Stimulated activated effector memory CD8-positive, alpha-beta T cell treated with anti-CD3 and anti-CD28 coated beads, Interleukin-12 subunit alpha, Interleukin-12 subunit beta, amount 100 ng/mL, for 72 hours (primary cell): ENCODE data around the gene CAB39.
"Not testable (repeated sequence)": the region's sequence is repeated elsewhere in the genome, so short reads cannot be mapped to it uniquely, and the experiment has no call there.

ENCODE experiments used
- ATAC-seq: fragments of 150-1000 bp; cut with Tn5 transposase; 2 replicates; pipeline ENCODE4 v1.10.0; 2021
- DNase-seq, 2 donors: peaks; one replicate each; pipeline ENCODE4 v3.0.0; 2021 to 2022; ENCODE audit warnings: low spot score in 2 of 2
- H3K27ac Mint-ChIP-seq: one replicate; pipeline ENCODE4 v1.8.0; 2022; ENCODE audit warnings: mild to moderate bottlenecking, mixed read lengths
- H3K36me3 Mint-ChIP-seq: one replicate; pipeline ENCODE4 v1.8.0; 2022; ENCODE audit warnings: mild to moderate bottlenecking, mixed read lengths
- H3K4me1 Mint-ChIP-seq: one replicate; pipeline ENCODE4 v1.8.0; 2022; ENCODE audit warnings: mixed read lengths
- H3K4me3 Mint-ChIP-seq: one replicate; pipeline ENCODE4 v1.8.0; 2022; ENCODE audit warnings: mild to moderate bottlenecking, mixed read lengths
- H3K9me3 Mint-ChIP-seq: one replicate; pipeline ENCODE4 v1.8.0; 2022; ENCODE audit warnings: mixed read lengths

Gene CAB39

DNA sequence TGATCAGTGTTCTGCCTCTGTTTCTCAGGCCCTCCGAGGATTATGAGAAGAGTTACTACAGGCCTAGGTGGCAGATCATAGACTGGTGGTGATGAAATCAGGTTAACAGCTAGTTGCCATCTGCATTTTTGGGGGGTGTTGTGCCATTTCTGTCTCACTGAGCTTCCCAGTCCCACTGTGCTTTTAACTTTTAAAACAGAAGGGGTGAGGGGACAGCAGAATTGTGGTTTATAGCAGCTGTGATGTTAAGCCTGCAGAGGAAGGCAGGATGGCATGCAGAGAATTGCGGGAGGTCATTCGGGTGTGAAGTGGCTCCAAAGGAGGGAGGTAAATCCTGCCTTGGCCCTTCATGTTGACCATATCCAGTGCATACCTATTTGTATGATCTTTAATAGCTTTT, 5.0 kb downstream of the CAB39 start:
- peaks cover 60% of the 10 kb centered on the region for H3K4me1 Mint-ChIP-seq
- H3K36me3 Mint-ChIP-seq = peaks cover 71% of the 10 kb centered on the region
- peak overlapping the region; percentile 27 for H3K4me3 Mint-ChIP-seq
- ATAC-seq (no peak), DNase-seq (no peak)
- no peaks in the 10 kb centered on the region for H3K9me3 Mint-ChIP-seq
- peak overlapping the region; percentile 76 for H3K27ac Mint-ChIP-seq

DNA sequence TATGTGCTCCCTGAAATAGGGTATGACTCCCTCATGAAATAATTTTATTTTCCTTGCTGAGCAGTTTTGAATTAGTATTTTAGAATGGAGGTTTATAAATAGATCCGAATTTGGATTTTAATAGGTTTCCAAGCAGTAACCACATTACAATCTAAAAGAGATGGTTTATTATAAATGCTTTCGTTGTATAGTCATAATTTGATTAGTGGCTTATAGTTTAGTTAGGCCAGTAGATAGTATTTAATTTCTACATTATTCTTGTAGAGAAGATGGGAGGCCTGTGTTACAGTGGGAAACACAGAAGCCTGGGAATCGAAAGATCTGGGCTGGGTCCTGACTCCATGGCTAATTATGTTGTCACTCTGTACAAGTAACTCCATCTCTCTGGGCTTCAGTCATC, 6.7 kb downstream of the CAB39 start:
- Mint-ChIP-seq H3K36me3 (peaks cover 74% of the 10 kb centered on the region), H3K27ac (no peak overlapping the region), H3K9me3 (no peaks in the 10 kb centered on the region), H3K4me1 (peaks cover 70% of the 10 kb centered on the region), H3K4me3 (no peak overlapping the region)
- no peak for DNase-seq
- ATAC-seq = no peak

DNA sequence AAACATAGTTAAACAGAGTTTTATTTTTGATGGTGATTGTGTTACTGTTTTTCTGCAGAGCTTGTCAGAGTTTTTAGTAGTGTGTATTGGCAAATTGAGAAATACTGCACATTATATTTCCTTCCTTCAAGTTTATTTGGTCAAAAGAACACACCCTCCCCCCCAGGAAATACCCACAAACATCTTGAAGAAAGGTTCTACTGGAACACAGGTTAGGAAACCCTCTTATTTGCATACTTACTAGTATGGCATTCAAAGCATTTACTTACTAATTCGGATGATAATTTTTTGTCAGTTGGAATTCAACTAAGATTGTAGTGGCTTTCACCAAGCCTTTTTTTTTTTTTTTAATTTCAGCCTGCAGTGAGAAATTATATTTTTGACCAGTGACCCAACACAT, 9.1 kb downstream of the CAB39 start:
- Mint-ChIP-seq H3K9me3 (no peaks in the 10 kb centered on the region), H3K27ac (peak overlapping the region; percentile 23), H3K36me3 (peaks cover 76% of the 10 kb centered on the region), H3K4me1 (peaks cover 59% of the 10 kb centered on the region), H3K4me3 (no peak overlapping the region)
- ATAC-seq (no peak), DNase-seq (no peak)

DNA sequence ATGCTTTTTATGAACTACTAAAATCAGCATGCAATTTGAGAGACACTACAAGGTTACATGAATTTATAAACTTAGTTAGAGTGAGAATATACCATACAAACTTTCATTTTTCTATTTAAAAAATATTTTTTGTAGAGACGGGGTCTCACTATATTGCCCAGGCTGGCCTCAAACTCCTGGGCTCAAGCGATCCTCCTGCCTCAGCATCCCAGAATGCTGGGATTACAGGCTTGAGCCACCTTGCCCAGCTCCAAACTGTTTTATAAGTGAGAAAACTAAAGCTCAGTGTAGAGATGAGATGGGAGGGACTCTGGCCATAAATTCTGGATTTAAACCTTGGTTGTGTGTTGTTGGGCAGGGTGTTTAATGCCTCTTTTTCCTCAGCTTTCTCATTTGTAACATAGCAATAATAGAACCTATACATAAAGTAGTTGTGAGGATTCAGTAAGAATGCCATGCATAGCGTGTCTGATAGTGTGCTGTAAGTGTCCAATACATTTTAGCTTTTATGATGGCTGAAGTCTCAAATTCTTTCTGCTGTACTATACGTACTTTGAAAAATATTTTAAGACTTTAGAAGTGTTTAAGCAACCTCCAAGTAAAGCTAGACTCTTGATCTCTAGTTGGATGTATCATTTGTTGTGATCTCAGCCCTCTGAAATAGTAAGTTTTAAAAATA, 9.7 kb downstream of the CAB39 start:
- DNase-seq = no peak
- Mint-ChIP-seq H3K27ac (peak overlapping the region; percentile 23), H3K36me3 (peaks cover 71% of the 10 kb centered on the region), H3K4me3 (no peak overlapping the region), H3K9me3 (no peaks in the 10 kb centered on the region), H3K4me1 (peaks cover 61% of the 10 kb centered on the region)
- no peak for ATAC-seq

- peaks cover 51% of the 10 kb centered on the region for H3K4me1 Mint-ChIP-seq
- ATAC-seq = peak; percentile 68
These were observed 10.7 kb downstream of the CAB39 start for GRCh38 chr2:230723363-230723762.

GRCh38 chr2:230724957-230725356, 12.3 kb downstream of the CAB39 start:
- DNase-seq, H3K9me3 Mint-ChIP-seq, H3K27ac Mint-ChIP-seq, ATAC-seq, H3K4me3 Mint-ChIP-seq: not testable (repeated sequence)
- H3K36me3 Mint-ChIP-seq = peaks cover 76% of the 10 kb centered on the region
- peaks cover 44% of the 10 kb centered on the region for H3K4me1 Mint-ChIP-seq

More at GRCh38 chr2:230723363-230723762, 10.7 kb downstream of the CAB39 start:
- Mint-ChIP-seq H3K27ac (peak overlapping the region; percentile 81), H3K9me3 (no peaks in the 10 kb centered on the region), H3K36me3 (peaks cover 74% of the 10 kb centered on the region), H3K4me3 (peak overlapping the region; percentile 57)
- no peak for DNase-seq

DNA sequence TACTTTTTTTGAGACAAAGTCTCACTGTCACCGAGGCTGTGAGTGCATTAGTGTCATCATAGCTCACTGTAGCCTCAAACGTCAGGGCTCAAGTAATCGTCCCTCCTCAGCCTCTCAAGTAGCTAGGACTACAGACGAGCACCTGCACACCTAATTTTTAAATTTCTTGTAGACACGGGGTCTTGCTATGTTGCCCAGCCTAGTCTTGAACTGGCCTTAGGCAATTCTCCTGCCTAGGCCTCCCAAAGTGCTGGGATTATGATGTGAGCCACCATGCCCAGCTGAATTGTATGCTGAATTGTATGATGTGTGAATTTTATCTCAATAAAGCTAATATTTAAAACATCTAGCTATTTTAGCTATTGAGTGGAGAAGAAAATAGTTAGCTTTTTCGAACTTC, 18.9 kb downstream of the CAB39 start:
- peaks cover 61% of the 10 kb centered on the region for H3K4me1 Mint-ChIP-seq

DNA sequence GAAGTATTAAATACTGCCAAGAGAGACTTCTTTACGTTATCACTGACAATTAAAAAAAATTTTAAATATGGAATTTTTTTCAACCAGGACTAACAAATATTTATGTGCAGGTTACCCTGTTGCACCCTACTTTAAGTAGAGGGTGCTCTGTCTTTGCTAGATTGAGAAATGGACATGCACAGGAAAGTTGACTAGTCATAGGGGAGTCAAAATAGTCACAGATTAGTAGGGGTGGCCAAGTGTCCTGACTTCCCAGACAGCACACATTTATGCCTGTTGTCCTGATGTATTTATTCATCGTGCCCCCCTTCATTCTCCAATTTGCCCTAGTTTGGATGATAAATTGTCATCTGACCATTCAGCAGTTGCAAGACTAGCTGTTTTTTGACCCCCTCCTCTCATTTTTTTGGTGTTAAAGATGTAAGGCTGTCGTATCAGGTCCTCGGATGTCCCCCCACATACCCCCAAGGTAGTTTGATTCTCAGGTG, 20.3 kb downstream of the CAB39 start:
- Mint-ChIP-seq H3K4me1 (peaks cover 65% of the 10 kb centered on the region), H3K36me3 (peaks cover 52% of the 10 kb centered on the region), H3K4me3 (no peak overlapping the region), H3K27ac (no peak overlapping the region), H3K9me3 (no peaks in the 10 kb centered on the region)
- ATAC-seq (no peak), DNase-seq (no peak)

More for the DNA sequence above, 18.9 kb downstream of the CAB39 start:
- Mint-ChIP-seq H3K4me3 (no peak overlapping the region), H3K36me3 (peaks cover 45% of the 10 kb centered on the region), H3K9me3 (no peaks in the 10 kb centered on the region), H3K27ac (no peak overlapping the region)
- DNase-seq (no peak), ATAC-seq (no peak)

GRCh38 chr2:230734247-230735175, 21.9 kb downstream of the CAB39 start:
- no peak overlapping the region for H3K4me3 Mint-ChIP-seq
- H3K9me3 Mint-ChIP-seq = no peaks in the 10 kb centered on the region
- ATAC-seq (no peak), DNase-seq (no peak)
- peaks cover 66% of the 10 kb centered on the region for H3K4me1 Mint-ChIP-seq
- peaks cover 53% of the 10 kb centered on the region for H3K36me3 Mint-ChIP-seq
- peak overlapping the region; percentile 29 for H3K27ac Mint-ChIP-seq

GRCh38 chr2:230735884-230736283, 23.2 kb downstream of the CAB39 start:
- Mint-ChIP-seq H3K4me3 (no peak overlapping the region), H3K9me3 (no peaks in the 10 kb centered on the region), H3K4me1 (peaks cover 78% of the 10 kb centered on the region), H3K36me3 (peaks cover 60% of the 10 kb centered on the region), H3K27ac (peak overlapping the region; percentile 29)
- ATAC-seq (peak; percentile 86), DNase-seq (no peak)

DNA sequence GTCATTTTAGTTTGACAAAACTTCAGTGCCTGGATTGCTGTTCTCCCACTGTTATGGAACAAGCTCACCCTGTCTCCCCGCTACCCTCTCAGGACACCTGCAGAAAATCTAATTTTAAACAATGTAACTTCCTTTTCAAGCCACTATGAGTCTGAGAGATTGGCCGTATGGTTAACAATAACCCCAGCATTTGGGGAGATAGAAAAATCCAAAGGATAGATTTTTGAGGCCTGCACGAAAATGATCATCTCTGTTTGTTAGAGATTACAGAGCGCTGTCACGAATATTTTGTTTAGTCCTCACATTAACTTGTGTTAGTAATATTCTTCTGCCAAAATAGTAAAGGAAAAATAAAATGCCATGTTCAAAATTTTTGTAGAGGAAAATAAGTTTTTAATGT, 24.7 kb downstream of the CAB39 start:
- H3K9me3 Mint-ChIP-seq = no peaks in the 10 kb centered on the region
- ATAC-seq = no peak
- peaks cover 73% of the 10 kb centered on the region for H3K4me1 Mint-ChIP-seq
- DNase-seq = no peak
- no peak overlapping the region for H3K4me3 Mint-ChIP-seq
- peak overlapping the region; percentile 18 for H3K27ac Mint-ChIP-seq
- H3K36me3 Mint-ChIP-seq = peaks cover 68% of the 10 kb centered on the region

DNA sequence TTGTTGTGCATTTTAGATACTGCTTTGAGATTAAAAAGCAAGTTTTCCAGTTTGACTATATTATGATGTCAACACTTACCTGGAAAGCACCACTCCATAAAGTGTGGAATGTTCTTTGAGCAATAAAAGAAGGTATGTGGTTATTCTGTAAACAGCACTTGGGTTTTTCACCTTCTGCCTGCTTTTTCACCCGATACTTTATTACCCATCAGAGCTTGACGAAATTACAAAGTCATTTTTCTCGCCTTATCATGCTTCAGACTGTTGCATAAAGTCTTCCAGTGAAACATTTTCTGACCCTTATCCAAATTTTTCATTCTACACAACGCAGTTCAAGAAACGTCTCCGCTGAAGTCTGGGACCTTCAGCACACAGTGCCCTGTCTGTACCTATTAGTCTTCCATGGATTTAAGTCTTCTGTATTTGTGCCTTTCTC, 25.2 kb downstream of the CAB39 start:
- DNase-seq = no peak
- peaks cover 73% of the 10 kb centered on the region for H3K4me1 Mint-ChIP-seq
- no peak for ATAC-seq
- H3K27ac Mint-ChIP-seq = peak overlapping the region; percentile 18
- H3K36me3 Mint-ChIP-seq = peaks cover 68% of the 10 kb centered on the region
- no peaks in the 10 kb centered on the region for H3K9me3 Mint-ChIP-seq
- H3K4me3 Mint-ChIP-seq = no peak overlapping the region

DNA sequence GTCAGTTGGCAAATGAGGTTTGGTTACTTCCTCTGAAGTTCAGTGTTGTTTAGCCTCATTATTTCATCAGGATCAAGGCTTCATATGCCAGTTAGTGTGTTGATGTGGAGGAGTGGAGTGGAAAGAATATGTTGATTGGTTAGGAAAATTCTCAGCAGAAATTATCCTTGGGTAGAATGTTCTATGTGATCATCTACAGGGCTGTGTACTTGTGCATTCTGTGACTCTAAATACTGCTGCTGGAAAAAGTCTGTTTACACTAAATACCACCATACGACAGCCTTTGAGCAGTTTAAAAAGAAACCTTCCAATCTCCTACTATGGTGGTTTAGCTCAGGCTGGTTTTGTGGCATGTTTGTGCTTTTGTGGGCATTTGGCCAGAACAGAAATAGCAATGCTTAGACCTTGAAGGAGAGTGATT, 25.8 kb downstream of the CAB39 start:
- ATAC-seq (no peak), DNase-seq (no peak)
- no peaks in the 10 kb centered on the region for H3K9me3 Mint-ChIP-seq
- H3K4me3 Mint-ChIP-seq = no peak overlapping the region
- peaks cover 70% of the 10 kb centered on the region for H3K36me3 Mint-ChIP-seq
- H3K27ac Mint-ChIP-seq = peak overlapping the region; percentile 18
- peaks cover 71% of the 10 kb centered on the region for H3K4me1 Mint-ChIP-seq

DNA sequence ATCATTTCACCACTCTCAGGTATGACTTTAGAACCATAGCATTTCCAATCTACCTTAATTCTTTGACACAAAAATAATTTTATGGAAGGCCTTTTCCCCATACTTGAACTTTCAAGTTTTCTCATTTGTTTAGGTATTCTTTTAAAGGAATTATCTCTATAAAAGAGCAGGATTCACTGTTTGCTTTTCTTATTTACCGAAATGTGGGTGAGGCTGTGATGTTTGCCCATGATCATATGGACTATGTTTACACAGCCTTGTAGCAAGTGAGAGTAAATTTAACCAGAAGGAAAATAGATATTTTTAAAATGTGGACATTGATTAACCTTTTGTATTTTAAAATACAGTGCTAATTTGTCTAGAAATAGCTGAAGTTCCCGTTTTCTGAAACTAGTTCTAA, 26.3 kb downstream of the CAB39 start:
- no peak for DNase-seq
- Mint-ChIP-seq H3K36me3 (peaks cover 73% of the 10 kb centered on the region), H3K27ac (peak overlapping the region; percentile 18), H3K9me3 (no peaks in the 10 kb centered on the region), H3K4me3 (no peak overlapping the region), H3K4me1 (peaks cover 65% of the 10 kb centered on the region)
- ATAC-seq = no peak

DNA sequence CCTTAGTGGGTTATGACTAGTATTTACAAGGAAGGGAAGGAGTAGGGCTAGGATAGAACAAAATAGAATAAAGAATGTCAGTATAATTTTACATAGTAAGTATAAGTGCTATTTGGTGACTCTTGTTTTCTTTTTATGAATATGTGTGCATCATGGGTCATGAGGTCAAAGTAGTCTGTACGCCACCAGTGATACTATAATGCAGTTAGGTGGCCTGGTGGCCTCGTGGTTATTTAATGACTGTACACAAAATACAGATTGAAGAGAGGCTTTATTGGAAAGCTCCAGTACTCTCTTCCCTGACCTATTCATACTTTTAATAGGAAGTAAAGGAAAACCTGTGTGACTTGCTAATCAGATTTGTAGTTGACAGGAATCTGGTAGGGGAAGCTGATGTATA, 27.3 kb downstream of the CAB39 start:
- DNase-seq (no peak), ATAC-seq (peak; percentile 77)
- H3K36me3 Mint-ChIP-seq = peaks cover 75% of the 10 kb centered on the region
- H3K4me3 Mint-ChIP-seq = no peak overlapping the region
- no peak overlapping the region for H3K27ac Mint-ChIP-seq
- no peaks in the 10 kb centered on the region for H3K9me3 Mint-ChIP-seq
- H3K4me1 Mint-ChIP-seq = peaks cover 56% of the 10 kb centered on the region
